Measurements from ENCODE around the gene EIF3F.

DNA sequence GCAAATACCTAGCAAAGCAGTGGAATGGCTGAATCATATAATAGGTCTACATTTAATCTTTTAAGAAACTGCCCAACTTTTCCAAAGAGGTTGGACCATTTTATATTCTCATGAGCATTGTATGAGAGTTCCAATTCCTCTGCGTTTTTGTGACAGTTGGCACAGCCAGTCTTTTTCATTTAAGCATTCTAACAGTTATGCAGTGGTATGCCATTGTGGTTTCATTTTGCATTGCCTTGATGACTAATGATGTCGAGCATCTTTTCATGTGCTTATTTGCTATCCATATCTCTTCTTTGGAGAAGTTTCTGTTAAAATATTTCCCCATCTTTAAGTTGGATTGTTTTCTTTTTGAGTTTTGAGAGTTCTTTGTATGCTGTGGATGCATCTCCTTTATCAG lies 38.7 kb downstream of the EIF3F start:
- TF ChIP-seq CTCF (IDR thresholded peaks at IDR 0.05) (no peak), EP300 (IDR thresholded peaks at IDR 0.05) (no peak), POLR2A (IDR thresholded peaks at IDR 0.05) (no peak)

Data from stomach (tissue), 4 donors.